Neuronal stem cell (in vitro differentiated cells): ENCODE measurements around the gene RABGAP1.

Experiments
- DNase-seq: peaks from one replicate; pipeline ENCODE4 v3.0.0-alpha.2; 2013; ENCODE audit warnings: low spot score
- H2AFZ ChIP-seq: one replicate; pipeline ENCODE4 v1.6.1; 2013; ENCODE audit warnings: mild to moderate bottlenecking, low read length, inconsistent platforms
- H2AK5ac ChIP-seq: 2 replicates; pipeline ENCODE4 v1.6.1; 2013; ENCODE audit warnings: low read depth, mild to moderate bottlenecking, inconsistent platforms, low read length, moderate library complexity, mixed read lengths
- H2BK120ac ChIP-seq: 2 replicates; pipeline ENCODE4 v1.6.1; 2013; ENCODE audit warnings: low read depth, mild to moderate bottlenecking, inconsistent platforms, low read length, moderate library complexity, mixed read lengths
- H2BK12ac ChIP-seq: one replicate; pipeline ENCODE4 v1.6.1; 2013; ENCODE audit warnings: low read length, inconsistent platforms
- H2BK15ac ChIP-seq: 2 replicates; pipeline ENCODE4 v1.6.1; 2013; ENCODE audit warnings: mild to moderate bottlenecking, low read length, inconsistent platforms, mixed read lengths
- H2BK5ac ChIP-seq: one replicate; pipeline ENCODE4 v1.6.1; 2013; ENCODE audit warnings: inconsistent platforms, mild to moderate bottlenecking, low read length, moderate library complexity
- H3K14ac ChIP-seq: one replicate; pipeline ENCODE4 v1.6.1; 2013; ENCODE audit warnings: low read length, inconsistent platforms
- H3K18ac ChIP-seq: 2 replicates; pipeline ENCODE4 v1.6.1; 2013; ENCODE audit warnings: low read length, inconsistent platforms
- H3K23ac ChIP-seq: 2 replicates; pipeline ENCODE4 v1.6.1; 2013; ENCODE audit warnings: low read depth, mild to moderate bottlenecking, mixed read lengths, low read length, inconsistent platforms; ENCODE audit not compliant: poor library complexity
- H3K27ac ChIP-seq: replicated peaks from 3 replicates; pipeline ENCODE4 v1.5.1; 2013; ENCODE audit warnings: low read length, inconsistent platforms
- H3K27me3 ChIP-seq, 3 experiments: 2 replicates each; pipeline ENCODE4 v1.6.1; 2013; ENCODE audit warnings: low read length in 3 of 3, mild to moderate bottlenecking in 2 of 3, inconsistent platforms in 1 of 3, low read depth in 1 of 3, mixed read lengths in 1 of 3, moderate library complexity in 1 of 3; ENCODE audit not compliant: control insufficient read depth in 3 of 3, insufficient read depth in 3 of 3
- H3K36me3 ChIP-seq, 2 donors: replicated peaks in 1 of 2; 2 replicates each; pipeline ENCODE4 v1.6.1; 2013; ENCODE audit warnings: low read length in 2 of 2; ENCODE audit not compliant: control insufficient read depth in 2 of 2, insufficient read depth in 2 of 2
- H3K4ac ChIP-seq: 2 replicates; pipeline ENCODE4 v1.6.1; 2013; ENCODE audit warnings: inconsistent platforms, mild to moderate bottlenecking, low read length, moderate library complexity
- H3K4me1 ChIP-seq, 2 donors: 1 replicate in 1 of 2; 2 replicates in 1 of 2; pipeline ENCODE4 v1.6.1; 2013; ENCODE audit warnings: low read length in 2 of 2, low read depth in 1 of 2; ENCODE audit not compliant: control insufficient read depth in 2 of 2, insufficient read depth in 1 of 2
- H3K4me2 ChIP-seq: one replicate; pipeline ENCODE4 v1.6.1; 2013; ENCODE audit warnings: mild to moderate bottlenecking, low read length, inconsistent platforms; ENCODE audit not compliant: insufficient read depth, poor library complexity, severe bottlenecking
- H3K4me3 ChIP-seq, 2 donors: 2 replicates each; pipeline ENCODE4 v1.5.1; 2013; ENCODE audit warnings: low read length in 2 of 2, mild to moderate bottlenecking in 2 of 2, inconsistent platforms in 1 of 2, moderate library complexity in 1 of 2
- H3K79me1 ChIP-seq: one replicate; pipeline ENCODE4 v1.6.1; 2013; ENCODE audit warnings: low read depth, mild to moderate bottlenecking, inconsistent platforms, low read length, moderate library complexity
- H3K9ac ChIP-seq: one replicate; pipeline ENCODE4 v1.6.1; 2013; ENCODE audit warnings: mild to moderate bottlenecking, low read depth, low read length, inconsistent platforms; ENCODE audit not compliant: poor library complexity
- H3K9me3 ChIP-seq, 2 donors: replicated peaks in 1 of 2; 2 replicates each; pipeline versions ENCODE3 to v1.6.1; 2013; ENCODE audit warnings: low read length in 2 of 2, mild to moderate bottlenecking in 2 of 2, inconsistent platforms in 1 of 2, low read depth in 1 of 2, mixed read lengths in 1 of 2, moderate library complexity in 1 of 2; ENCODE audit not compliant: control insufficient read depth in 2 of 2, insufficient read depth in 1 of 2
- H4K8ac ChIP-seq: one replicate; pipeline ENCODE4 v1.6.1; 2013; ENCODE audit warnings: low read depth, mild to moderate bottlenecking, inconsistent platforms, low read length, moderate library complexity
- H4K91ac ChIP-seq: one replicate; pipeline ENCODE4 v1.6.1; 2013; ENCODE audit warnings: low read length, low read depth, mild to moderate bottlenecking, inconsistent platforms; ENCODE audit not compliant: poor library complexity
- WGBS, 2 donors: extraction: QIAGEN DNeasy Blood & Tissue Kit; methylation state at CpG; one replicate each; pipeline ENCODE4 v1.1.7; 2013; ENCODE audit warnings: missing lambda C conversion rate in 2 of 2, mixed read lengths in 1 of 2; ENCODE audit not compliant: insufficient read length in 2 of 2, insufficient replicate concordance in 1 of 2; ENCODE audit errors: extremely low coverage in 2 of 2; 5-methylcytosine and 5-hydroxymethylcytosine counted together

The RABGAP1 gene

GRCh38 chr9:123007269-123007668, 66.4 kb downstream of the RABGAP1 start:
- H2AK5ac ChIP-seq: no peak overlapping the region
- no peak overlapping the region for H2BK12ac ChIP-seq
- no peak overlapping the region for H3K4ac ChIP-seq
- H3K23ac ChIP-seq: no peak overlapping the region
- H3K36me3 ChIP-seq: peaks cover 4 to 92% of the 10 kb centered on the region in 2 donors
- H2AFZ ChIP-seq: no peak overlapping the region
- H4K8ac ChIP-seq: no peak overlapping the region
- no peak overlapping the region for H3K27ac ChIP-seq
- H3K79me1 ChIP-seq: peaks cover 2% of the 10 kb centered on the region
- DNase-seq: no peak
- no peak overlapping the region for H2BK120ac ChIP-seq
- no peaks in the 10 kb centered on the region for H3K9me3 ChIP-seq
- no peak overlapping the region for H3K14ac ChIP-seq
- no peak overlapping the region for H3K4me2 ChIP-seq
- H3K27me3 ChIP-seq: no peaks in the 10 kb centered on the region
- no peak overlapping the region for H4K91ac ChIP-seq
- H3K18ac ChIP-seq: no peak overlapping the region
- no peak overlapping the region for H3K9ac ChIP-seq
- H3K4me1 ChIP-seq: no peaks in the 10 kb centered on the region
- no peak overlapping the region for H2BK15ac ChIP-seq
- H3K4me3 ChIP-seq: no peak overlapping the region
- H2BK5ac ChIP-seq: no peak overlapping the region
- no CpG with 5 or more reads among the region's 5 CpGs for WGBS, 2 donors

GRCh38 chr9:123008909-123009308, 68.1 kb downstream of the RABGAP1 start:
- H3K23ac ChIP-seq: no peak overlapping the region
- H2BK15ac ChIP-seq: no peak overlapping the region
- no peak overlapping the region for H4K91ac ChIP-seq
- H3K4me3 ChIP-seq: no peak overlapping the region
- H2AFZ ChIP-seq: no peak overlapping the region
- H4K8ac ChIP-seq: no peak overlapping the region
- H3K79me1 ChIP-seq: peaks cover 2% of the 10 kb centered on the region
- no peak overlapping the region for H3K4me2 ChIP-seq
- no peak overlapping the region for H3K18ac ChIP-seq
- H3K4ac ChIP-seq: no peak overlapping the region
- H3K36me3 ChIP-seq: peaks cover 7 to 95% of the 10 kb centered on the region in 2 donors
- no peak overlapping the region for H3K14ac ChIP-seq
- no peak for DNase-seq
- no peaks in the 10 kb centered on the region for H3K9me3 ChIP-seq
- no peak overlapping the region for H3K27ac ChIP-seq
- no peak overlapping the region for H2BK12ac ChIP-seq
- no peaks in the 10 kb centered on the region for H3K4me1 ChIP-seq
- H2BK120ac ChIP-seq: no peak overlapping the region
- H3K27me3 ChIP-seq: no peaks in the 10 kb centered on the region
- H2AK5ac ChIP-seq: no peak overlapping the region
- H2BK5ac ChIP-seq: no peak overlapping the region
- H3K9ac ChIP-seq: no peak overlapping the region

- H3K9ac ChIP-seq: no peak overlapping the region
- H3K4me1 ChIP-seq: no peaks in the 10 kb centered on the region
- no peak overlapping the region for H3K4me2 ChIP-seq
- H4K8ac ChIP-seq: no peak overlapping the region
- no peak for DNase-seq
- no peak overlapping the region for H2BK120ac ChIP-seq
- H3K9me3 ChIP-seq: no peaks in the 10 kb centered on the region
- H3K4ac ChIP-seq: no peak overlapping the region
- H2AFZ ChIP-seq: no peak overlapping the region
- H3K79me1 ChIP-seq: no peaks in the 10 kb centered on the region
- no peak overlapping the region for H2BK12ac ChIP-seq
- H3K18ac ChIP-seq: no peak overlapping the region
- no peak overlapping the region for H2BK15ac ChIP-seq
- no peak overlapping the region for H3K23ac ChIP-seq
- no CpG with 5 or more reads among the region's 3 CpGs for WGBS, 2 donors
- H2BK5ac ChIP-seq: no peak overlapping the region
- peaks cover 4 to 97% of the 10 kb centered on the region in 2 donors for H3K36me3 ChIP-seq
- no peak overlapping the region for H3K4me3 ChIP-seq
- H2AK5ac ChIP-seq: no peak overlapping the region
- H3K14ac ChIP-seq: no peak overlapping the region
- no peaks in the 10 kb centered on the region for H3K27me3 ChIP-seq
- no peak overlapping the region for H4K91ac ChIP-seq
- H3K27ac ChIP-seq: no peak overlapping the region
These were observed 70.6 kb downstream of the RABGAP1 start for GRCh38 chr9:123011380-123011779.

- Histone ChIP-seq H3K4ac (no peak overlapping the region), H3K79me1 (no peaks in the 10 kb centered on the region), H2BK5ac (no peak overlapping the region), H3K4me3 (no peak overlapping the region), H3K4me2 (no peak overlapping the region), H2BK15ac (no peak overlapping the region), H3K36me3 (peaks cover 4 to 98% of the 10 kb centered on the region in 2 donors), H3K27me3 (no peaks in the 10 kb centered on the region), H3K14ac (no peak overlapping the region), H2AK5ac (no peak overlapping the region), H3K18ac (no peak overlapping the region), H2AFZ (no peak overlapping the region), H2BK12ac (no peak overlapping the region), H3K27ac (no peak overlapping the region), H3K9me3 (no peaks in the 10 kb centered on the region), H4K8ac (no peak overlapping the region), H3K4me1 (no peaks in the 10 kb centered on the region), H2BK120ac (no peak overlapping the region), H3K9ac (no peak overlapping the region), H3K23ac (no peak overlapping the region), H4K91ac (no peak overlapping the region)
- no peak for DNase-seq
- no CpG with 5 or more reads among the region's 3 CpGs for WGBS, 2 donors
These were observed 71.2 kb downstream of the RABGAP1 start for GRCh38 chr9:123011878-123012528.
